ENCODE results near the gene BPGM. TPM values are rescaled to one million over a fixed set of nuclear protein-coding genes. Genes with fewer than 3 reads are reported as not detected.
A peak's percentile ranks its signal among the peaks of the same experiment; 100 is the strongest.

BPGM gene
- total and polyA plus RNA-seq, 2 experiments from 2014 or later: 16.9 TPM

DNA sequence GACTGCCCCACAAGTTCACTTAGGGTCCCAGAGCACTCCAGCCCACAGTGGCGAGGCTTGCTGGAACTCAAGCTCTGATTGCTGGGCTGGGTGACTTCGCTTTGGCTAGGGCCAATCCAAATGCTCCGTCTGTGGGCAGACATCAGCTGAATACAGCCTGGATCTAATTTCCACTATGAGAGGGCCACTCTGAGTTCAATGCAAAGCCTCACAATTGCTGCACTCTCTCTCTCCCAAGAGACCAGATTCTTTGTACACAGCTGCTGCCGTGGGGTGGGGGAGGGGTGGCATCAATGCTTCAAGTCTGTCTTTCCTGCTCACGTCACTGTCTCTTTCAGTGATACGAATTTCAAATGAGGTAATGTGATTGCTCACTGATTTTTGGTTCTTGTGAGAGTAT lies 47.3 kb upstream of the BPGM start (continued):
- TF ChIP-seq, protein P1, sequence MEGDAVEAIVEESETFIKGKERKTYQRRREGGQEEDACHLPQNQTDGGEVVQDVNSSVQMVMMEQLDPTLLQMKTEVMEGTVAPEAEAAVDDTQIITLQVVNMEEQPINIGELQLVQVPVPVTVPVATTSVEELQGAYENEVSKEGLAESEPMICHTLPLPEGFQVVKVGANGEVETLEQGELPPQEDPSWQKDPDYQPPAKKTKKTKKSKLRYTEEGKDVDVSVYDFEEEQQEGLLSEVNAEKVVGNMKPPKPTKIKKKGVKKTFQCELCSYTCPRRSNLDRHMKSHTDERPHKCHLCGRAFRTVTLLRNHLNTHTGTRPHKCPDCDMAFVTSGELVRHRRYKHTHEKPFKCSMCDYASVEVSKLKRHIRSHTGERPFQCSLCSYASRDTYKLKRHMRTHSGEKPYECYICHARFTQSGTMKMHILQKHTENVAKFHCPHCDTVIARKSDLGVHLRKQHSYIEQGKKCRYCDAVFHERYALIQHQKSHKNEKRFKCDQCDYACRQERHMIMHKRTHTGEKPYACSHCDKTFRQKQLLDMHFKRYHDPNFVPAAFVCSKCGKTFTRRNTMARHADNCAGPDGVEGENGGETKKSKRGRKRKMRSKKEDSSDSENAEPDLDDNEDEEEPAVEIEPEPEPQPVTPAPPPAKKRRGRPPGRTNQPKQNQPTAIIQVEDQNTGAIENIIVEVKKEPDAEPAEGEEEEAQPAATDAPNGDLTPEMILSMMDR (conservative IDR thresholded peaks at IDR 0.05; ENCODE audit: low read depth in 2 of 2): no peak
- TF ChIP-seq NANOG (IDR thresholded peaks at IDR 0.05; ENCODE audit: borderline replicate concordance) (no peak), STAT1 (IDR thresholded peaks at IDR 0.05; ENCODE audit: unreplicated experiment) (no peak), EZH2 (IDR thresholded peaks at IDR 0.05; ENCODE audit: low read depth, unreplicated experiment) (no peak), ZNF331 (CRISPR knock-in tag; IDR thresholded peaks at IDR 0.05; ENCODE audit: low read depth) (no peak), CREB1 (CRISPR knock-in tag; IDR thresholded peaks at IDR 0.05; ENCODE audit: low read depth) (no peak), JUNB (IDR thresholded peaks at IDR 0.05; ENCODE audit: unreplicated experiment) (no peak), ZNF114 (CRISPR knock-in tag; IDR thresholded peaks at IDR 0.05) (no peak), REST (IDR thresholded peaks at IDR 0.05; ENCODE audit: unreplicated experiment) (no peak), ETS1 (IDR thresholded peaks at IDR 0.05) (no peak)

- Mint-ChIP-seq H3K27me3 (ENCODE audit: insufficient read depth, low read depth, poor library complexity) (no peaks in the 10 kb centered on the region), H3K36me3 (ENCODE audit: low read depth) (peaks cover 6% of the 10 kb centered on the region; the same call in 1 of the 3 replicates), H3K9me3 (peaks cover 8% of the 10 kb centered on the region; the same call in 1 of the 3 replicates), H3K27ac (no peak overlapping the region), H3K4me3 (no peak overlapping the region), H3K4me1 (peaks cover 2% of the 10 kb centered on the region; the same call in 1 of the 3 replicates)
- no peak overlapping the region for H3K27ac ChIP-seq (ENCODE audit: low read depth)
- H3K4me2 ChIP-seq: no peak overlapping the region
- H3K4me3 ChIP-seq: no peak overlapping the region
- no peaks in the 10 kb centered on the region for H3K27me3 ChIP-seq (ENCODE audit: insufficient read depth)
- no peaks in the 10 kb centered on the region for H4K20me1 ChIP-seq (replicated peaks; ENCODE audit: insufficient read depth)
- no peak for ATAC-seq
- no peaks in the 10 kb centered on the region for H3K9me2 ChIP-seq (ENCODE audit: insufficient read depth)
- no peaks in the 10 kb centered on the region for H3K79me2 ChIP-seq (replicated peaks; ENCODE audit: insufficient read depth)
- no peaks in the 10 kb centered on the region for H3F3A ChIP-seq (replicated peaks; ENCODE audit: low read depth)
- H2AFZ ChIP-seq: peak overlapping the region; percentile 15; the same call in 1 of the 2 replicates
- TF ChIP-seq, protein P1 (conservative IDR thresholded peaks at IDR 0.05; ENCODE audit: low read depth in 2 of 2): no peak
- TF ChIP-seq STAT1 (IDR thresholded peaks at IDR 0.05; ENCODE audit: unreplicated experiment) (no peak), ZNF114 (CRISPR knock-in tag; IDR thresholded peaks at IDR 0.05) (no peak)
- H3K36me3 ChIP-seq (ENCODE audit: insufficient read depth): no peaks in the 10 kb centered on the region
- H3K4me1 ChIP-seq (ENCODE audit: insufficient read depth): no peaks in the 10 kb centered on the region
- DNase-seq (ENCODE audit: low spot score): no peak
Measured at GRCh38 chr7:134601459-134601858, 45.2 kb upstream of the BPGM start.
